Naive thymus-derived CD8-positive, alpha-beta T cell (primary cell): ENCODE results near the gene CTDNEP1. TPM values are rescaled to one million over a fixed set of nuclear protein-coding genes. Genes with fewer than 3 reads are reported as not detected.
A peak's percentile ranks its signal among the peaks of the same experiment; 100 is the strongest.

Source experiments
- ATAC-seq, 2 donors: fragments of 150-1000 bp; cut with Tn5 transposase in 1 of 2; sonication (Bioruptor Pico), chemical (Tn5 transposase) in 1 of 2; 1 replicate in 1 of 2; 2 replicates in 1 of 2; pipeline ENCODE4 v1.10.0; 2021; ENCODE audit warnings: mild to moderate bottlenecking in 2 of 2, moderate library complexity in 2 of 2
- POLR2A ChIA-PET: fragments of 350-600 bp; sonication (Branson Sonifier 250); formaldehyde crosslinking; loops from one replicate; lab custom pipeline; 2021; ENCODE audit warnings: antibody characterized with exemption; lab: Charles Lee
- DNase-seq, 10 donors: peaks; one replicate each; pipeline versions ENCODE4 v3.0.0 to v3.0.0-alpha.2; 2020 to 2022
- H3K27ac Mint-ChIP-seq, 10 donors: one replicate each; pipeline ENCODE4 v1.8.0; 2020 to 2022; ENCODE audit warnings: mild to moderate bottlenecking in 10 of 10, mixed read lengths in 10 of 10, moderate library complexity in 4 of 10, inconsistent platforms in 1 of 10
- H3K27me3 Mint-ChIP-seq, 5 donors: one replicate each; pipeline ENCODE4 v1.8.0; 2021 to 2022; ENCODE audit warnings: mixed read lengths in 5 of 5
- H3K36me3 Mint-ChIP-seq, 3 donors: one replicate each; pipeline ENCODE4 v1.8.0; 2020 to 2022; ENCODE audit warnings: mixed read lengths in 3 of 3, mild to moderate bottlenecking in 2 of 3, inconsistent platforms in 1 of 3
- H3K4me1 Mint-ChIP-seq, 4 donors: one replicate each; pipeline ENCODE4 v1.8.0; 2021 to 2022; ENCODE audit warnings: mixed read lengths in 4 of 4
- H3K4me3 Mint-ChIP-seq, 10 donors: one replicate each; pipeline ENCODE4 v1.8.0; 2020 to 2022; ENCODE audit warnings: mild to moderate bottlenecking in 10 of 10, mixed read lengths in 10 of 10, moderate library complexity in 6 of 10, inconsistent platforms in 1 of 10
- H3K9me3 Mint-ChIP-seq, 9 donors: one replicate each; pipeline ENCODE4 v1.8.0; 2020 to 2022; ENCODE audit warnings: mixed read lengths in 9 of 9, mild to moderate bottlenecking in 3 of 9, inconsistent platforms in 1 of 9, moderate library complexity in 1 of 9
- polyA plus RNA-seq, 3 donors: library from polyadenylated mRNA; unstranded; fragments of 300-500 nt; fragmentation: Illumina TruSeq; gene quantifications; one replicate each; pipeline ENCODE4 v1.2.3, GENCODE V29; 2021
- total RNA-seq, 8 experiments: library from RNA in 2 of 8; stranded (reverse) in 2 of 8; gene quantifications; one replicate each; pipeline ENCODE4 v1.2.3 and lab custom pipeline; 2021 to 2026

The CTDNEP1 gene
- total and polyA plus RNA-seq, 5 experiments from 2014 or later, result 33.6 to 142 (median 42.3) TPM

DNA sequence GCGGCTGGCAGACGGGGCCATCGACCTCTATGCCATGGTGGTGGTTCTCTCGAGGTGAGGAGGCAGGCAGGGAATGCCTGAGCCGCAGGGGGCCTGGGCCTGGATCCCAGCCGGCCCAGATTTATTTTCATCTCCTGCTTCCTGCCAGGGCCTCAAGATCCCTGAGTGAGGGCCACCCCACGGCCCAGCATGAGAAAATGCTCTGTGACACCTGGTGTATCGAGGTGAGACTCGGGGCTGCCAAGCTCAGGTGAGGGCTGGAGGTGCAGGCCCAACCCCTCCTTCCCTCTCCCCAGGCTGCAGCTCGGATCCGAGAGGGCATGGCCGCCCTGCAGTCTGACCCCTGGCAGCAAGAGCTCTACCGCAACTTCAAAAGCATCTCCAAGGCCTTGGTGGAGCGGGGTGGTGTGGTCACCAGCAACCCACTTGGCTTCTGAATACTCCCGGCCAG is 26.8 kb downstream of the CTDNEP1 start:
- Mint-ChIP-seq H3K36me3 (peaks cover 0 to 53% (median 5%) of the 10 kb centered on the region in 3 donors), H3K27ac (peak overlapping the region in 1 of 10 donors; percentile 61)
- POLR2A ChIA-PET, result interaction anchor here (14.0 kb wide), 1 partner anchor 12 kb away, joined by 371 read pairs; the partner anchor contains the start of genes DVL2, GABARAP and PHF23

DNA sequence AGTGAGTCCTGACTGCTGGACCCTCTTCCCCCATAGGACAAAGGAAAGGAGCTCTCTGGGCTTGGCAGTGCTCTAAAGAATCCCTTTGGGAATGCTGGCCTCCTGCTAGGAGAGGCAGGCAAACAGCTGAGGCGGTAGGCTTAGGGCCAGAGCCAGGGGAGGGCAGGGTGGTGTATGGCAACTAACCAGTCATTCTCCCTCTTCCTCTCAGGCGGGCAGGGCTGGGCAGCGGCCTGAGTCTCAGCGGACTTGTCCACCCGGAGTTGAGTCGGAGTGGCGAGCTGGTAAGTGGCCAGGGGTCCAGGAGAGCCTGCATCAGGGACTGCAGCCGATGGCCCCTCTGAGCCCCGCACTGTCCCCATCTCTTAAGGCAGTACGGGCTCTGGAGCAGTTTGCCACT is 27.4 kb downstream of the CTDNEP1 start:
- ATAC-seq (no peak), DNase-seq (no peak)
- POLR2A ChIA-PET, result interaction anchor here (14.0 kb wide), 1 partner anchor 12 kb away, joined by 371 read pairs; the partner anchor contains the start of genes DVL2, GABARAP and PHF23
- Mint-ChIP-seq H3K9me3 (no peaks in the 10 kb centered on the region), H3K27ac (peak overlapping the region in 1 of 10 donors; percentile 18), H3K4me3 (no peak overlapping the region), H3K4me1 (peaks cover 15 to 28% (median 23%) of the 10 kb centered on the region in 4 donors), H3K27me3 (no peaks in the 10 kb centered on the region), H3K36me3 (peaks cover 0 to 48% (median 5%) of the 10 kb centered on the region in 3 donors)

More for the DNA sequence above, 26.8 kb downstream of the CTDNEP1 start:
- H3K9me3 Mint-ChIP-seq, result no peaks in the 10 kb centered on the region
- no peak overlapping the region for H3K4me3 Mint-ChIP-seq
- ATAC-seq, result no peak
- no peak for DNase-seq
- H3K27me3 Mint-ChIP-seq, result no peaks in the 10 kb centered on the region
- peaks cover 10 to 22% (median 17%) of the 10 kb centered on the region in 4 donors for H3K4me1 Mint-ChIP-seq

DNA sequence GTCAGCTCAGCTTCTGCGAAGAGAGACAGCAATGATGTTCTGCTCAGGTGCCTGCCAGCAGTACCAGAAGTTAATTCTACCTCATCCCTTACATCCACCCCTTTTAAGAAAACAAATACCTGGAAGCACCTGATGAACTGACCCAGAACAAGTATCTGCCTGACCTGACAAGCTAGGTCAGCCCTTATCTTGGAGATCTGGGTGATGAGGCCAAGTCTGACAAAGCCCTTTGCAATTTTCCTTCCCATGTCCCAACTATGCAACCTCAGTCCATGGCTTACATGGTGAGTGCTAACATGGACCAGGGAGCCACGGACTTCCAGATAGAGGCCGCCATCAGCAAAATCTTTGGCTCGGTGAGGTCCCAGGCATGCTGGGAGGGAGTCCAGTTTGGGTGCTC is 28.2 kb downstream of the CTDNEP1 start:
- ATAC-seq (no peak), DNase-seq (no peak)
- POLR2A ChIA-PET, result interaction anchor here (14.0 kb wide), 1 partner anchor 13 kb away, joined by 371 read pairs; the partner anchor contains the start of genes DVL2, GABARAP and PHF23
- Mint-ChIP-seq H3K36me3 (peaks cover 0 to 40% (median 5%) of the 10 kb centered on the region in 3 donors), H3K27me3 (no peaks in the 10 kb centered on the region), H3K4me3 (no peak overlapping the region), H3K27ac (peak overlapping the region in 2 of 10 donors; percentile 44 to 52), H3K9me3 (no peaks in the 10 kb centered on the region), H3K4me1 (peaks cover 19 to 35% (median 30%) of the 10 kb centered on the region in 4 donors)

DNA sequence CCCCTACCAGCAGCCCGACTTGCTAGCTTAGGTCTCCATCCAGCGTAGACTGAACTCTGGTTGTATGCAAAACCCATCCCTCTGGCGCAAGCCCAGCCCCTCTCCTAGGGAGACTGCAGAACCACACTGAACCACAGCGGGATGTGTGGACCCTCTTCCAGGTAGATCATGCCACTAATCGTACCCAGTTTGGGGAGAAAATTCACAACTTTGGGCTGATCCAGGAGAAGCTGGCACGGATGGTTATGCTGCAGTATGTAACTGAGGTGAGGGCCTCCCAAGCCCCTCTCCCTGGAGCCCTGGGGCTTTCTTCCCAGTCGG is 28.6 kb downstream of the CTDNEP1 start:
- Mint-ChIP-seq H3K4me1 (peaks cover 19 to 37% (median 34%) of the 10 kb centered on the region in 4 donors), H3K27ac (peak overlapping the region in 1 of 10 donors; percentile 27), H3K9me3 (no peaks in the 10 kb centered on the region), H3K36me3 (peaks cover 0 to 36% (median 3%) of the 10 kb centered on the region in 3 donors), H3K4me3 (no peak overlapping the region), H3K27me3 (no peaks in the 10 kb centered on the region)
- POLR2A ChIA-PET, result interaction anchor here (14.0 kb wide), 1 partner anchor 13 kb away, joined by 371 read pairs; the partner anchor contains the start of genes DVL2, GABARAP and PHF23
- ATAC-seq, result no peak
- no peak for DNase-seq

DNA sequence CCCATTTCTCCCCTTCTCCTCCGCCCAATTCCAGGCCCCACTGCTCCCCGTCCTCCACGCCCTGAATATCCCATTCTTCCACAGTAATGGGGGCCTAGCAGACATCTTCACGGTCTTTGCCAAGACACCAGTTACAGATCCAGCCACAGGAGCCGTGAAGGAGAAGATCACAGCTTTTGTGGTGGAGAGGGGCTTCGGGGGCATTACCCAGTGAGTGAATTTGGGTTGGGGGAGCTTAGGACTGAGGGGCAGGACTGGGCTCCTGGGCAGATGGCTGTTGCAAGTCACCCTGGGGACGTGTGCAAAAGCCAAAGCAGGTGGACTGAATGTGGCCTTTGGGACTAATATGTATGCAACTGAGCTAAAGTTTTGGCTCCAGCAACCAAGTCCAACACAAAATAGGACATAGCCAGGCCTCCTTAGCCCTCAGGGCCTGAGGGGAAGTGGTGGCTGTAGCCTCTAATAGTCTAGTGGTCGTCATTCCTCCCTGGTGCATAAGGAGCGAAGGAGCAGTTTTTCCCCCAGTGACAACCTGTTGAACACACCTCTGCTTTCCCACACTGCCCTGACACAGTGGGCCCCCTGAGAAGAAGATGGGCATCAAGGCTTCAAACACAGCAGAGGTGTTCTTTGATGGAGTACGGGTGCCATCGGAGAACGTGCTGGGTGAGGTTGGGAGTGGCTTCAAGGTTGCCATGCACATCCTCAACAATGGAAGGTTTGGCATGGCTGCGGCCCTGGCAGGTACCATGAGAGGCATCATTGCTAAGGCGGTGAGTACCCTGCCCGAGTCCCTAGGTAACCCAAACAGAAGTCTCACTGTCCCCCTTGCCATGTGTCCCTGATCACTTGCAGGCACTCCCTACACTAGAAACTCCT is 29.2 kb downstream of the CTDNEP1 start:
- H3K27ac Mint-ChIP-seq, result peak overlapping the region in 4 of 10 donors; percentile 62 to 79 (median 72)
- peaks cover 22 to 43% (median 38%) of the 10 kb centered on the region in 4 donors for H3K4me1 Mint-ChIP-seq
- DNase-seq (no peak), ATAC-seq (no peak)
- H3K9me3 Mint-ChIP-seq, result no peaks in the 10 kb centered on the region
- H3K27me3 Mint-ChIP-seq, result no peaks in the 10 kb centered on the region
- peak overlapping the region in 2 of 10 donors; percentile 40 to 48 for H3K4me3 Mint-ChIP-seq
- POLR2A ChIA-PET, result interaction anchor here (1.1 to 14.0 kb wide), 6 partner anchors 14 to 177 kb away, joined by 3 to 371 read pairs (median 4); partner anchors contain the start of genes CTDNEP1, DVL2, GABARAP and GPS2
- H3K36me3 Mint-ChIP-seq, result peaks cover 0 to 34% (median 2%) of the 10 kb centered on the region in 3 donors

DNA sequence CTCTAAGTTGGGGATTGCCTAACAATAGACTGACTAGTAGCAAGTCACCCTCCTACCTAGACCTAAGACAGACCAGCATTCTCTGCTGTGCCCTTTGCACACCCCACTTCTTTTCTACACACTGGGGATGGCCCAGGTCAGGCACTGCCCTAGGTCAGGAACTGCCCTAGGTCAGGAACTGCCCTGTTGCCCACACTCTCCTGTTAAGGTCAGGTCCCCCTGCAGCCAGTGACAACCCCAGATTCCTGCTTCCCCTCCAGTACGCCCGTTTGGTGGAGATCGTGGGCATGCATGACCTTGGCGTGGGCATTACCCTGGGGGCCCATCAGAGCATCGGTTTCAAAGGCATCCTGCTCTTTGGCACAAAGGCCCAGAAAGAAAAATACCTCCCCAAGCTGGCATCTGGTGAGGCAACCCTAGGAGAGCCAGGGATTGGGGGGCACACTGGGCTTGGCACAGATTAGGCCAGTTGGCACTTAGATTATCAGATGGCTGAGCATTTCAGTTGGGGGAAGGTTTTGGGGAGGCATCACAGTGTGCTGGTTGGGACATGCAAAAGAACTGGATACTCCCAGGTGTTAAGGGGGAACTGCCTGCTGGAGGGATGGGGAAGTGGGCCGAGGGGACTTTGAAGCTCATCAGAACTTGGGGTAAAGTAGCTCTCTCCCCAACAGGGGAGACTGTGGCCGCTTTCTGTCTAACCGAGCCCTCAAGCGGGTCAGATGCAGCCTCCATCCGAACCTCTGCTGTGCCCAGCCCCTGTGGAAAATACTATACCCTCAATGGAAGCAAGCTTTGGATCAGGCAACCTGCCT is 30.0 kb downstream of the CTDNEP1 start:
- H3K9me3 Mint-ChIP-seq, result no peaks in the 10 kb centered on the region
- H3K4me1 Mint-ChIP-seq, result peaks cover 26 to 49% (median 43%) of the 10 kb centered on the region in 4 donors
- peak overlapping the region; percentile 45 to 95 (median 92) for H3K4me3 Mint-ChIP-seq
- ATAC-seq (no peak), DNase-seq (no peak)
- H3K27me3 Mint-ChIP-seq, result no peaks in the 10 kb centered on the region
- POLR2A ChIA-PET, result interaction anchor here (0.7 to 14.0 kb wide), 10 partner anchors 15 to 176 kb away, joined by 3 to 371 read pairs (median 5); partner anchors contain the start of genes ACAP1, CLDN7, CTDNEP1 and DVL2
- peaks cover 0 to 29% (median 0%) of the 10 kb centered on the region in 3 donors for H3K36me3 Mint-ChIP-seq
- H3K27ac Mint-ChIP-seq, result peak overlapping the region in 9 of 10 donors; percentile 66 to 99 (median 91)

DNA sequence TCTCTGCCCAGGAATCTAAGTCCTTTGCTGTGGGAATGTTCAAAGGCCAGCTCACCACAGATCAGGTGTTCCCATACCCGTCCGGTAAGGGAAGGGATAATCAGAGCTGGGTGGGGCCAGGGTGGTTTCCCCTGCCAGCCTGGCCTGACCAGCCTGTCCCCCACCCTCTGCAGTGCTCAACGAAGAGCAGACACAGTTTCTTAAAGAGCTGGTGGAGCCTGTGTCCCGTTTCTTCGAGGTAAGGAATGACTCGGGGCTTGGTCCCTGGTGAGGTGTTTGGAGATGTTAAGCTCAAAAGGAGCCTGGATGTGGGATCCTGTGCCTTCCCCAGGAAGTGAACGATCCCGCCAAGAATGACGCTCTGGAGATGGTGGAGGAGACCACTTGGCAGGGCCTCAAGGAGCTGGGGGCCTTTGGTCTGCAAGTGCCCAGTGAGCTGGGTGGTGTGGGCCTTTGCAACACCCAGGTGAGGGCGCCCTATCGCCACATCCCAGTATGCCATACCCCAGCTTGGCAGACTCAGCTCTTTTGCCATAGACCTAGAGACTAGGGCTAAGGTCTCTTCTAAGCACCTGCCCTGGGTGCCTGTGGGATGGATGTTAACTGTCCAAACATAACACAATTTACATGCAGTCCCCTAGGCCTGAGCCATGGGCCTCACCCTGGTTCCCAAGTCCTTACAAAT is 30.8 kb downstream of the CTDNEP1 start:
- H3K9me3 Mint-ChIP-seq, result no peaks in the 10 kb centered on the region
- peaks cover 33 to 56% (median 50%) of the 10 kb centered on the region in 4 donors for H3K4me1 Mint-ChIP-seq
- no peaks in the 10 kb centered on the region for H3K27me3 Mint-ChIP-seq
- H3K27ac Mint-ChIP-seq, result peak overlapping the region; percentile 90 to 99 (median 94)
- POLR2A ChIA-PET, result interaction anchor here (0.5 to 14.0 kb wide), 14 partner anchors 15 to 460 kb away, joined by 3 to 371 read pairs (median 5); partner anchors contain the start of genes ACAP1, CLDN7, CTDNEP1 and DVL2
- peak; percentile 38 to 59 for ATAC-seq
- peak; percentile 36 to 79 (median 50) for DNase-seq
- peaks cover 0 to 26% (median 0%) of the 10 kb centered on the region in 3 donors for H3K36me3 Mint-ChIP-seq
- peak overlapping the region; percentile 88 to 95 (median 94) for H3K4me3 Mint-ChIP-seq

DNA sequence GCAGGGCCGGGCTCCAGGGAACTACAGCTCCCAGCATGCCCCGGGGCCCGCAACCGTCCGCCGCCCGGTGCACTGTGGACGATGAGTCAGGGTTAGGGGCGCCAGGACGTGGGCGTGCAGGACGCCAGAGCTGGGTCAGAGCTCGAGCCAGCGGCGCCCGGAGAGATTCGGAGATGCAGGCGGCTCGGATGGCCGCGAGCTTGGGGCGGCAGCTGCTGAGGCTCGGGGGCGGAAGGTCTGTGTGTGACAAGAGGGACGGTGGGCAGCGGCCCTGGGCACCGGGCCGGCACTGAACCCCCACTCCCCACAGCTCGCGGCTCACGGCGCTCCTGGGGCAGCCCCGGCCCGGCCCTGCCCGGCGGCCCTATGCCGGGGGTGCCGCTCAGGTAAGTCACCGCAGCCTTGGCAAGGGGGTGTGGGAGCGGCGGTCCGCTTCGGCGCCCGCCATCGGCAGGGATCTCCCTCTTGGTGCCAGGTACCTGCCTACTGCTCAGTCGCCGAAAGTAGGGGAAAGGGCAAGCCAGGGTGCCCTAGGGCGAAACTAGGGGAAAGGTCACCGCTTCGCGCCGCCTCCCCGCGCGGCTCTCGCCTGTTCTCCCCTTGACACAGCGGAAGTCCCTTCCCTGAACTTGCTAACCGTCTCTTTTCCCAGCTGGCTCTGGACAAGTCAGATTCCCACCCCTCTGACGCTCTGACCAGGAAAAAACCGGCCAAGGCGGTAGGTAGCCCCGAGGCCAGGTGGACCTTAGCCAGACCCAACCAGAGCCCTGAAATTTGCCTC is 31.5 kb downstream of the CTDNEP1 start, which contains the start of the genes ACADVL and DLG4:
TSS of gene ACADVL (plus strand) at position 127 of the 781 bp plus-strand sequence. CDS start at position 174, 47 bp downstream.
TSS of gene DLG4 (minus strand) at position 25 of the 781 bp plus-strand sequence.
- H3K27ac Mint-ChIP-seq, result peak within 1 kb of the TSS; percentile 90 to 99 (median 98)
- H3K9me3 Mint-ChIP-seq, result no peaks in the 10 kb centered on the region
- H3K4me3 Mint-ChIP-seq, result peak within 1 kb of the TSS; percentile 88 to 97 (median 94)
- H3K36me3 Mint-ChIP-seq, result peaks cover 0 to 18% (median 0%) of the 10 kb centered on the region in 3 donors
- no peaks in the 10 kb centered on the region for H3K27me3 Mint-ChIP-seq
- DNase-seq, result peak; percentile 61 to 86 (median 68)
- peaks cover 33 to 64% (median 57%) of the 10 kb centered on the region in 4 donors for H3K4me1 Mint-ChIP-seq
- POLR2A ChIA-PET, result interaction anchor here (0.5 to 14.0 kb wide), 13 partner anchors 16 to 461 kb away, joined by 3 to 371 read pairs (median 5); partner anchors contain the start of genes ACAP1, CLDN7, DVL2 and GABARAP
- ATAC-seq, result peak; percentile 64 to 71

DNA sequence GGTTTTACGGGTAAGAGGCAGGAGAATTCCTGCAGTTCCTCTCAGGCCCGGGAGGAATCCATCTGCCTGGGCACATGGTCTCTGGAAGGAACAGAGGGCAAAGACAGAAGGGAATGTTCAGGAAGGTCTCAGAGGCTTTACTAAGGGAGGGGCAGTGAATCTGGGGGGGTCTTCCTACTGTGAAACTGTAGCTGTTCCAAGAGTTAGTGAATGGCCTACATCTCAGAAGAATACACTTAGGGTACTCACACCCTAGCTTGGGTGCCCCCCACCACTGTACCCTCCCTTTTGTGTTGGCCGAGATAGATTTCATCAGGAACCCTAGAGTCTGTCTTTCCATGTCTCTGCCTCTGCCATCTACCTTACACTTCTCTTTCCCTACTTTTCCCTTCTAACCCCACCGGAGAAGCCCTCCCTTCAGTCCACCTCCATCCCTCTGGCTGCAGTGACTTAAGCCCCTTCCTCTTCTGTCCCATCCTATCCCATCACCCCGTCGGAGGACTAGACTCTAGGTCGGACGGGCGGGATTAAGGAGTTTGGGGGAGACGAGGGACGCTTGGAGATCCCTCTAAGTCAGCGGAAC is 32.2 kb downstream of the CTDNEP1 start:
- Mint-ChIP-seq H3K9me3 (no peaks in the 10 kb centered on the region), H3K4me1 (peaks cover 38 to 71% (median 63%) of the 10 kb centered on the region in 4 donors), H3K36me3 (peaks cover 0 to 14% (median 0%) of the 10 kb centered on the region in 3 donors), H3K27me3 (peaks cover 0 to 2% (median 0%) of the 10 kb centered on the region in 5 donors), H3K4me3 (peak overlapping the region; percentile 88 to 97 (median 94)), H3K27ac (peak overlapping the region; percentile 90 to 99 (median 98))
- DNase-seq, result no peak
- no peak for ATAC-seq
- POLR2A ChIA-PET, result interaction anchor here (0.6 to 14.0 kb wide), 10 partner anchors 17 to 288 kb away, joined by 3 to 371 read pairs (median 4); partner anchors contain the start of genes ACAP1, CLDN7, DVL2 and GABARAP

DNA sequence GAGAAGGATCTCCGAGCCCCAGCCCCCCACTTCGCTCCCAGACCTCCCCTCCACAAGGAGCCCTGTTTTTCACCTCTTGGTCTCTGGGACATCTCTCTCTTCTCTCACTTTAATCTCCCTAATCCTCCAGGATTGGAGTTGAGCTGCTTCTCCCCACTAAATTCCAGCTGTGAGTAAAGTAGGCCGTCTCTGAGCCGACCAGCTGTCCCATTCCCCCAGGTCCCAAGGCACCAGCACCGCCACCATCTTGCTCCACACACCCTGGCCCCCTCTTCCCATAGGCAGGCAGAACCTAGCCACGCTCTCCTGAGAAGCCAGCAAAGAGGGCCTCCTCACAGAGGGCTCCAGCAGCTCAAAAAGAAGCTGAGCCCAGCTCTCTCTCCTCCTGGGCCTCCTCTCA is 32.8 kb downstream of the CTDNEP1 start:
- peak overlapping the region; percentile 90 to 99 (median 98) for H3K27ac Mint-ChIP-seq
- no peak for ATAC-seq

More for the DNA sequence above, 32.8 kb downstream of the CTDNEP1 start:
- POLR2A ChIA-PET, result interaction anchor here (0.6 to 14.0 kb wide), 3 partner anchors 18 to 288 kb away, joined by 3 to 371 read pairs (median 10); partner anchors contain the start of genes DVL2, GABARAP and PHF23
- DNase-seq, result peak in 1 of 10 donors; percentile 57
- Mint-ChIP-seq H3K4me3 (peak overlapping the region; percentile 55 to 97 (median 94)), H3K4me1 (peaks cover 44 to 76% (median 68%) of the 10 kb centered on the region in 4 donors), H3K27me3 (peaks cover 0 to 2% (median 0%) of the 10 kb centered on the region in 5 donors), H3K36me3 (peaks cover 0 to 9% (median 0%) of the 10 kb centered on the region in 3 donors), H3K9me3 (no peaks in the 10 kb centered on the region)
